NCI-H1436 treated with DMSO at 0.1 percent for 48 hours (cell line): Measurements from ENCODE around the gene SH3TC2.
"Not testable (repeated sequence)": the region's sequence is repeated elsewhere in the genome, so short reads cannot be mapped to it uniquely, and the experiment has no call there.

Experiments
- DNase-seq: peaks from one replicate; lab custom pipeline; 2025; lab: John Stamatoyannopoulos, UW

Gene SH3TC2

DNA sequence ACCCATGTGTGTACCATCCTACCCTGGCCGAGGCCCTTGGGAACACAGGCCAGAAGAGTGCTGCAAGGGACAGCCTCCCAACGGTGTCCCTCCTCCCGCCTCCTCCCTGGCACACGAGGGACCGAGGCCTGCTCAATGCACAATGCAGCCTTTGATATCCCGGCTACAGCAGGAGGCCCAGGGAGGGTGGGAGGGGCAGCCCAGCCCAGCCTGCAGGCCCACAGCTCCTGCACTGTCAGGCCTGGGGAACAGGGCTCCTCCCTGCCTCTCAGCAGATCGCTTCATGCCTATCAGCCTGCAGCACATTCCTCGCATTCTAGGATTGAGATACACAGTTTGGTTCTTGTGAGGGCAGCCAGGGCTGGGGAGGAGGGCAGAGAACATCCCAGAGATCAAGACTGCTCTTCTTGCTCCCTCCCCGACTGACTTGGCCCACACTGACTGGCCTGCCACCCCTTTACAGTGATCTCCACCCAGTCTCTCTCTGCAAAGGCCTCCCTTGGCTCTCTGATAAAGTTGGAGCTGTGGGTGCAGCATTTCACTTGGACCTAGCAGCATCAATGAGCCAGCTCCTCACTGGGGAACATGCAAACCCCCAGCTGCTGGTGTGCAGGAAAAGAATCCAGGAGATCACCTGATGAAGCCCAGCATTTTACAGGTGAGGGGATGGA lies at the start of gene SH3TC2:
Gene SH3TC2, minus strand, starts transcription at position 46 of the 671 bp plus-strand sequence. Its CDS starts 40 bp downstream, at position 6.
- DNase-seq: no peak

DNA sequence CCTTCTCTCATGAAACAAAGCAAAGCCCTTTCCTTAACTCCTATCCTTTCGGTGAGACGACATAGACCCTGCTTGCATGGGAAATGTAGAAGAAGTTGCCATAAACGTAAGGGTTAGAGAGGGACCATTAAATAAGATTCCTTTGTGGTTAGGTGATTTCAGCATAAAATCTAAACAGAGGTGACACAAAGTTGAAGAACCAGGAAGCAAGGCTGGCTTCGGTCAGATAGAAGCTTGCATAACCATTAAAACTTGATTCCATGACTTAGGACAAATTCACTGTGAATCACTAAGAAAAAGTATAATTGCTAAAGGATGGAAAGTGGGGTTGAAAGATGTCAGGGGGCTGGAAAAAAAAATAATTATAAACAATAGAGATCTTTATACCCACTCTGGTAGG lies 47.5 kb upstream of the SH3TC2 start:
- DNase-seq: no peak

DNA sequence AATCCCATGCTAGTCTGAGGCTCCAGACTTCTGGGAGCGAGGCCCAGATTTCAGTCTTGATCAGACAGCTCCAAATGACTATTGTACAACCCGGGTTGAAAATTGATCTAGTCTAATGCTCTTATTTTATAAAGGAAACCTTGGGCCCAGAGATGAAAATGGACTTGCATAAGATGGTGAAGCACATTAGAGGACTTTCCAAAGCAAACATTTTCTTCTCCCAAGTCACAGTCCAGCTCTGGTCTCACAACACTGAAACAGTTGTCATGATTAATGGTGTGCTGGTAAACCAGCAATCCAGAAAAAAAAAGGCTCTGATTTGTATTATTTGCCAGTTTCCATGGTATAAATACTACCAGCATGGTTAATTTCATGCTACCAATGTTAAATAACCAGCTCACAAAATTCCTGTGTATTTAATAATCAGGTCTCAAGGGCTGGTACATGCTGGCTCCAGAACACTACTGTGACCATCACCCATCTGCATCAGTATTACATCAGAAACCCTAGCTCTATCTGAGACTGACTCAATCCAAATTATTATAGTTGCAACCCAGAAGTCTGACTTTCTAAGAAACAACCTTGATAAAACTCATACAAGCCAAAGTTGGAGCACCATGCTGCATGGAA lies 45.9 kb upstream of the SH3TC2 start:
- no peak for DNase-seq

DNA sequence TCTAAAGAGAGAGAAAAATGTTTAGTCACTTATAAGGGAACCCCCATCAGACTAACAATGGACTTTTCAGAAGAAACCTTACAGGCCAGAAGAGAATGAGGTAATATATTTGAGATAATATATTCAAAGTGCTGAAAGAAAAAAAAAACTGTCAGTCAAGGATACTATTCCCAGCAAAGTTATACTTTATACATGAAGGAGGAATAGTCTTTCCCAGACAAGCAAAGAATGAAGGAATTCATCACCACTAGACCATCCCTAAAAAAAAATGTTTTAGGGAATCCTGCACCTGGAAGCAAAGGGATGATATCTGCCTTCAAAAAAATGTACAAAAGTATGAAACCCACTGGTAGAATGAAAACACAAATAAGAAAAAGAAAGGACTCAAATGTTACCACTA lies 37.5 kb upstream of the SH3TC2 start:
- no peak for DNase-seq

- no peak for DNase-seq
These were observed 37.1 kb upstream of the SH3TC2 start for GRCh38 chr5:149099920-149100319.

GRCh38 chr5:149094996-149095395 lies 32.1 kb upstream of the SH3TC2 start:
- DNase-seq: no peak

DNA sequence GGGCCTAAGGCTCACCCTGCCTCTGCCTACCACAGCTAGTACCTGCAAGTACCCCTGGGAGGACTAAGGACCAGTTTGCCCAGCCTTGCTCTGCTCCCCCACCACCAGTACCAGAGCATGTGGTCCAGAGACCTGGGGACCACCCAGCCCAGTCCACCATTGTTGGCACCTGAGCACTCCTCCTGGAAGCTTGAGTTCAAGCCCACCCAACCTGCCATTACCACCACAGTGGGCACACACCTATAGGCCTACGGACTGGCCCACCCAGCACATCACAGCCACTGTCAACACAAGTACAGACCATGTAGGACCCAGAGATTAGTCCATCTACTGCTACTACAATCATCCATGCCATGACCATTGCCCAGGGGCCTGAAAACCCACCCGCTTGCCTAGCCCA lies 30.8 kb upstream of the SH3TC2 start:
- DNase-seq: no peak

DNA sequence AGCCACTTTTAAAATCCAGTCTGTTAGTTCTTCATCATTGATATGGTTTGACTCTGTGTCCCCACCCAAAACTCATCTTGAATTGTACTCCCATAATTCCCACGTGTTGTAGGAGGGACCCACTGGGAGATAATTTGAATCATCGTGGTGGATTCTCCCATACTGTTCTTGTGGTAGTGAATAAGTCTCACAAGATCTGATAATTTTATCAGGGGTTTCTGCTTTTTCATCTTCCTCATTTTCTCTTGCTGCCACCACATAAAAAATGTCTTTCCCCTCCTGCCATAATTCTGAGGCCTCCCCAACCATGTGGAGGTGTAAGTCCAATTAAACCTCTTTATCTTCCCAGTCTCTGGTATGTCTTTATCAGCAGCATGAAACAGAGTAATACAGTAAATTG lies 26.9 kb upstream of the SH3TC2 start:
- no peak for DNase-seq

GRCh38 chr5:149088686-149089085 lies 25.8 kb upstream of the SH3TC2 start:
- no peak for DNase-seq

- no peak for DNase-seq
These were observed 21.0 kb upstream of the SH3TC2 start for GRCh38 chr5:149083846-149084245.

GRCh38 chr5:149082271-149082670 lies 19.4 kb upstream of the SH3TC2 start:
- DNase-seq: no peak

DNA sequence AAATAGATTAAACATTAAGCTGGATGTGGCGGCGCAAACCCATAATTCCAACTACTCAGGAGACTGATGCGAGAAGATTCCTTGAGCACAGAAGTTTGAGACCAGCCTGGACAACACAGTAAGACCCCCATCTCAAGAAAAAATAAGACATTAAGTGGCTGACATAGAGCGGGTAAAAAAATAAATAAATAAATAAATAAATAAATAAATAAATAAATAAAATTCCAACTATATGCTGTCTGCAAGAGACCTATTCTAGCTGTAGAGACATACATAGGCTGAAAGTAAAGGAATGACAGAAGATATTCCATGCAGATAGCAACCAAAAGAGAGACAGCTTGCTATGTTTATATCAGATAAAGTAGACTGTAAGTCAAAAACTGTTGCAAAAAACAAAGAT lies 17.4 kb upstream of the SH3TC2 start:
- no peak for DNase-seq

GRCh38 chr5:149079883-149080282 lies 17.0 kb upstream of the SH3TC2 start:
- DNase-seq: no peak

- DNase-seq: not testable (repeated sequence)
These were observed 11.2 kb upstream of the SH3TC2 start for GRCh38 chr5:149074071-149074470.

DNA sequence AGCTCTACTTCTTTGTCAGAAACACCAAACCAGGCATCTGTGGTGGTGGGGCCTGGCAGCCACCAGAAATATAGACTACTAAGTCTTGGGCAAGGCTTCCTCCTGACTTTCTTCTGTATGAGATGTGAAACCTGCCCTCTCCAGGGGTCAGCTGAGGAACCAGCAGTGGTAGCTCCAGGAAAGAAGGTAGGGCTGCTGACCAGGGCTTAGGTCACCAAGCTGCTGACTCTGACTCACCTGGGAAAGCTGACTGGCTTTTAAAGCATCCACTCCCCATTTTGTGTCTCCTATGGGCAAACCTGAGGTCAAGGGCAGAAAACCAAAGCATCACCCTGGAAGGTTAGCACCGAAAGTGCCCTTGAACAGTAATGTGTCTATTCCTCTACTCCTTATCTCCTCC lies 10.4 kb upstream of the SH3TC2 start:
- DNase-seq: no peak

DNA sequence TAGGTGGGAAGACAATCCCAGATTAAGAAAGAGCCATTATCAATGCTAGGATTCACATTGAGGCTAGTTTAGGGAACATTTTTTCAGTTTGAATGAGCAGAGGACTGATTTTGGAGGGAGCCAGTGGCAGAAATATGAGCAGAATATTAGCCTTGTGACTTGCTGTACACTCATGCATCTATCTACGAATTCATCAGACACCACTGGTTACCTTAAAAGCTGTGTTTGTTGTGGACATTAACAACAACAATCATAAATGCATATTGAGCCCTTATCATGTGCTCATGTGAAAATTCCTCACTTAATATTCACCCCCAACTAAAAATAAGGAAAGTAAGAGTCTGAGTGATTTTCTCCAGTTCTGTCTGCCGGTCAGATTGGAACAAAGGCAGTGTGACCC lies 9.9 kb upstream of the SH3TC2 start:
- no peak for DNase-seq

GRCh38 chr5:149072376-149072775 lies 9.5 kb upstream of the SH3TC2 start:
- DNase-seq: no peak

DNA sequence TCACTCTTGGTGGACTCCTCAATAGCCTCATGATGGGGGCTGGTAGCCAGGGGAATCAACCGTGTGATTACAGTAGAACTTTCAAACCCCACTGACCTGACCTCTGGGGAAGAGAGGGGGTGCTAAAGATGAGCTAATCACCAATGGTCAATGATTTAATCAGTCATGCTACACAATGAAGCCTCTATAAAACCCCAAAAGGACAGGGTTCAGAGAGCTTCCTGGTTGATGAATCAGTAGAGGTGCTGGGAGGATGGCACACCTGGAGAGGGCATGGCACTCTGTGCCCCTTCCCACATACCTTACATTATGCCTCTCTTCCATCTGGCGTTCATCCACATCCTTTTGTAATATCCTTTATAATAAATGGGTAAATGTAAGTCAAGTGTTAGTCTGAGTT lies 8.9 kb upstream of the SH3TC2 start:
- DNase-seq: no peak

GRCh38 chr5:149071216-149071615 lies 8.4 kb upstream of the SH3TC2 start:
- no peak for DNase-seq

- no peak for DNase-seq
These were observed 6.8 kb upstream of the SH3TC2 start for GRCh38 chr5:149069711-149070110.

DNA sequence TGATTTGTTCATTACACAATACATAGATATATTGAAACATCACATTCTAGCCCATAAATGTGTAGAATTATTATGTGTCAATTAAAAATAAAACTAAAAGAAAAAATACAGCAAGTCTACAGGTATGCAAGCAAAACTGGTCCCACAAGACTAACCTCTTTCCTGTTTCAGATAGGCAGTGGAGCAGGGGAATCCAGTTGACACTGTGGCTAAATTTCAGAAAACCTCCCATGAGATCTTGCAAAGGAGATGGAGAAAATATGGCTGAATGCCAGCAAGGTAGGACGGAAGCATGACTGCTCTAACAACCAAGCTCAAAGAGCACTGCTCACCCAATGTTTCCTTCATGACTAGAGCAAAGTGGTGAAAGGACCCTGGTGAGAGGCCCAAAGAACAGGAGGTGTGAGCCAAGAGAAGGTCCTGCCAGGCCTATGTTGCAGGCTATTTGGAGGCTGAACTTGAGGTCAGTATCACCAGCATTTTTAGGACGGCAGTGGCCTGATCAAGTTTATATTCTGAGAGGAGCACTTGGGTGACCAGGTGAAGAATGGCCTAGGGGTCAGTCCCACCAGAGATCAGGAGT lies 1.1 kb upstream of the SH3TC2 start:
- DNase-seq: no peak

GRCh38 chr5:149062371-149063016 lies 368 bp downstream of the SH3TC2 start:
- no peak for DNase-seq

GRCh38 chr5:149061341-149061740 lies 1.5 kb downstream of the SH3TC2 start:
- no peak for DNase-seq
